ENCODE data around the gene GPR162.

- TF ChIP-seq POLR2A (IDR thresholded peaks at IDR 0.05) (no peak), POLR2AphosphoS5 (IDR thresholded peaks at IDR 0.05) (no peak), CTCF (IDR thresholded peaks at IDR 0.05) (no peak)
Observed at GRCh38 chr12:6861391-6861790, 39.8 kb downstream of the GPR162 start.

Data from sigmoid colon (tissue), 4 donors.